HL-60 (cell line): ENCODE results near the gene REL.

ENCODE experiments used
- DNase-seq, 2 experiments: peaks; one replicate each; pipeline ENCODE4 v3.0.0-alpha.2; 2010 to 2020; ENCODE audit warnings: low read depth in 1 of 2, low spot score in 1 of 2
- H3K27ac ChIP-seq: fragments of 250-450 bp; sonication (Bioruptor Pico); replicated peaks from 2 replicates; pipeline ENCODE4 v1.5.1; 2020; ENCODE audit warnings: mild to moderate bottlenecking, moderate library complexity
- H3K27me3 ChIP-seq: fragments of 250-450 bp; sonication (Bioruptor Pico); 2 replicates; pipeline ENCODE4 v1.5.1; 2021; ENCODE audit warnings: mild to moderate bottlenecking, moderate library complexity; ENCODE audit not compliant: insufficient read depth, poor library complexity, severe bottlenecking
- H3K4me3 ChIP-seq: replicated peaks from 2 replicates; pipeline ENCODE4 v1.5.1; 2011; ENCODE audit warnings: mild to moderate bottlenecking, control low read depth, low read length; ENCODE audit not compliant: insufficient read depth
- GABPA ChIP-seq: IDR thresholded peaks from 2 replicates; pipeline ENCODE4 v1.6.1; 2012; ENCODE audit warnings: low read depth
- POLR2AphosphoS5 ChIP-seq: IDR thresholded peaks from 2 replicates; pipeline ENCODE4 v1.6.1; 2012; ENCODE audit warnings: low read depth
- SPI1 ChIP-seq: IDR thresholded peaks from 2 replicates; pipeline ENCODE4 v1.6.1; 2012; ENCODE audit warnings: low read depth, mild to moderate bottlenecking, borderline replicate concordance
- TF ChIP-seq, protein P1 (sequence below): IDR thresholded peaks from one replicate; pipeline ENCODE4 v1.5.1; 2011; ENCODE audit warnings: low read length, control low read depth, inconsistent platforms; ENCODE audit not compliant: insufficient read depth
- TF ChIP-seq, protein P2 (sequence below): IDR thresholded peaks from 2 replicates; pipeline ENCODE4 v1.6.1; 2012; ENCODE audit warnings: low read depth; ENCODE audit not compliant: insufficient replicate concordance

Gene REL

DNA sequence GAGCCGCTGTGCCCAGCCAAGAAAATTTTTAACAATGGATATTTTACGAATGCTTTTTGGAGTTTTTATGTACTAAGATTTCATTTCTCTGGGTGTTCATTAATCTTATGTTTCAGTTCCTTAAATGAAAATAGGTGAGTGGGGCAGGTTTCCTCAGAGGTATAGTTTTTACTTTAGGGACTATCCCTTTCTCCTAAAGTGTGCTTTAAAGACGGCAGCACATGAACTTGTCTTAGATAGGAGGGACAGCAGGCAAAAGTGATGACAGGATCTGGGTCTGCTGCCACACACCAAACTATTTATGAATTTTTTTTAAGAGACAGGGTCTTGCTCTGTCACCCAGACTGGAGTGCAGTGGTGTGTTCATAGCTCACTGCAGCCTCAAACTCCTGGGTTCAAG lies 8.0 kb upstream of the REL start:
- Histone ChIP-seq H3K27ac (no peak overlapping the region), H3K4me3 (no peak overlapping the region), H3K27me3 (no peaks in the 10 kb centered on the region)
- DNase-seq: no peak
- TF ChIP-seq SPI1: no peak
- TF ChIP-seq, protein P1, sequence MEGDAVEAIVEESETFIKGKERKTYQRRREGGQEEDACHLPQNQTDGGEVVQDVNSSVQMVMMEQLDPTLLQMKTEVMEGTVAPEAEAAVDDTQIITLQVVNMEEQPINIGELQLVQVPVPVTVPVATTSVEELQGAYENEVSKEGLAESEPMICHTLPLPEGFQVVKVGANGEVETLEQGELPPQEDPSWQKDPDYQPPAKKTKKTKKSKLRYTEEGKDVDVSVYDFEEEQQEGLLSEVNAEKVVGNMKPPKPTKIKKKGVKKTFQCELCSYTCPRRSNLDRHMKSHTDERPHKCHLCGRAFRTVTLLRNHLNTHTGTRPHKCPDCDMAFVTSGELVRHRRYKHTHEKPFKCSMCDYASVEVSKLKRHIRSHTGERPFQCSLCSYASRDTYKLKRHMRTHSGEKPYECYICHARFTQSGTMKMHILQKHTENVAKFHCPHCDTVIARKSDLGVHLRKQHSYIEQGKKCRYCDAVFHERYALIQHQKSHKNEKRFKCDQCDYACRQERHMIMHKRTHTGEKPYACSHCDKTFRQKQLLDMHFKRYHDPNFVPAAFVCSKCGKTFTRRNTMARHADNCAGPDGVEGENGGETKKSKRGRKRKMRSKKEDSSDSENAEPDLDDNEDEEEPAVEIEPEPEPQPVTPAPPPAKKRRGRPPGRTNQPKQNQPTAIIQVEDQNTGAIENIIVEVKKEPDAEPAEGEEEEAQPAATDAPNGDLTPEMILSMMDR: no peak
- TF ChIP-seq, protein P2, sequence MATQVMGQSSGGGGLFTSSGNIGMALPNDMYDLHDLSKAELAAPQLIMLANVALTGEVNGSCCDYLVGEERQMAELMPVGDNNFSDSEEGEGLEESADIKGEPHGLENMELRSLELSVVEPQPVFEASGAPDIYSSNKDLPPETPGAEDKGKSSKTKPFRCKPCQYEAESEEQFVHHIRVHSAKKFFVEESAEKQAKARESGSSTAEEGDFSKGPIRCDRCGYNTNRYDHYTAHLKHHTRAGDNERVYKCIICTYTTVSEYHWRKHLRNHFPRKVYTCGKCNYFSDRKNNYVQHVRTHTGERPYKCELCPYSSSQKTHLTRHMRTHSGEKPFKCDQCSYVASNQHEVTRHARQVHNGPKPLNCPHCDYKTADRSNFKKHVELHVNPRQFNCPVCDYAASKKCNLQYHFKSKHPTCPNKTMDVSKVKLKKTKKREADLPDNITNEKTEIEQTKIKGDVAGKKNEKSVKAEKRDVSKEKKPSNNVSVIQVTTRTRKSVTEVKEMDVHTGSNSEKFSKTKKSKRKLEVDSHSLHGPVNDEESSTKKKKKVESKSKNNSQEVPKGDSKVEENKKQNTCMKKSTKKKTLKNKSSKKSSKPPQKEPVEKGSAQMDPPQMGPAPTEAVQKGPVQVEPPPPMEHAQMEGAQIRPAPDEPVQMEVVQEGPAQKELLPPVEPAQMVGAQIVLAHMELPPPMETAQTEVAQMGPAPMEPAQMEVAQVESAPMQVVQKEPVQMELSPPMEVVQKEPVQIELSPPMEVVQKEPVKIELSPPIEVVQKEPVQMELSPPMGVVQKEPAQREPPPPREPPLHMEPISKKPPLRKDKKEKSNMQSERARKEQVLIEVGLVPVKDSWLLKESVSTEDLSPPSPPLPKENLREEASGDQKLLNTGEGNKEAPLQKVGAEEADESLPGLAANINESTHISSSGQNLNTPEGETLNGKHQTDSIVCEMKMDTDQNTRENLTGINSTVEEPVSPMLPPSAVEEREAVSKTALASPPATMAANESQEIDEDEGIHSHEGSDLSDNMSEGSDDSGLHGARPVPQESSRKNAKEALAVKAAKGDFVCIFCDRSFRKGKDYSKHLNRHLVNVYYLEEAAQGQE: no peak
- TF ChIP-seq POLR2AphosphoS5: no peak
- TF ChIP-seq GABPA: no peak

DNA sequence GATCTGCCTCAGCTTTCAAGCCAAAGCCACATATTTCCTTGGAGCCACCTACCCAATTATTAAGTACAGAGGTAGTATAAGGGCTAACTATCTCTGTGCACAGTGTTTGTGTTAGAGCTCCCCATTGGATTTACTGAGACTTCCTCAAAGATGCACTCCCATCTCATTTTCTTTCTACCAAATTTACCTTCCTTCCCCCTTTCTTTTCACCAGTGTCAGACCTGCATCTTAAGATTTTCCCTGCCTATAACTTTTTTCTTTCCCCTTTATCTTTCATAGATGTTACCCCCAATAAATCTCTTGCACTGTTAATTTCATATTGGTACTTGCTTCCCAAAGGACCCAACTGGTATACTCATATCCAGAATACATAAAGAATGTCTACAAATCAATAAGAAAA lies 5.9 kb upstream of the REL start:
- no peaks in the 10 kb centered on the region for H3K27me3 ChIP-seq
- H3K4me3 ChIP-seq: no peak overlapping the region
- DNase-seq: no peak
- H3K27ac ChIP-seq: no peak overlapping the region
- TF ChIP-seq, protein P1: no peak
- TF ChIP-seq GABPA (no peak), POLR2AphosphoS5 (no peak), SPI1 (no peak)
- TF ChIP-seq, protein P2: no peak

DNA sequence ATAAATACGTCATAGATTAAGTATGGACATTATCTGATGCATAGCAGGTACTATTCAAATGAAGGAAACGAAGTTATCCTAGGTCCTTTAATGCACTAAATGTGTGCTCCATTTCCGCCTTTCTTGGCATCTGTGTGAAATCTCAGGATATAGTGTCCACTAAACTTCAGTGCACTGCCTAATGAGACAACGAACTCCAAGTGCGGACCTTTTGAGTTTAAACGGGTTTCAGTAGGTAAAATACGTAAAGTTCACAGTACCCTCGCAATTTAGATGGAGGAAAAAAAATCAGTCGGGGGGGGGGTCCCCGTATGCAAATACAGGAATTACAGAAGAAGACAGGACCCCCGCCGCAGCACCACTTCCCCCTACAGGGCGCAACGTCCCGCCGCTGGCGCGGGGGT lies 729 bp upstream of the REL start:
- H3K4me3 ChIP-seq: peak overlapping the region; percentile 95
- H3K27ac ChIP-seq: peak overlapping the region; percentile 94
- TF ChIP-seq SPI1 (peak; percentile 65; the same call in 1 of the 2 replicates), GABPA (no peak)
- peak in 1 of 2 experiments; percentile 69 for DNase-seq
- H3K27me3 ChIP-seq: no peaks in the 10 kb centered on the region

DNA sequence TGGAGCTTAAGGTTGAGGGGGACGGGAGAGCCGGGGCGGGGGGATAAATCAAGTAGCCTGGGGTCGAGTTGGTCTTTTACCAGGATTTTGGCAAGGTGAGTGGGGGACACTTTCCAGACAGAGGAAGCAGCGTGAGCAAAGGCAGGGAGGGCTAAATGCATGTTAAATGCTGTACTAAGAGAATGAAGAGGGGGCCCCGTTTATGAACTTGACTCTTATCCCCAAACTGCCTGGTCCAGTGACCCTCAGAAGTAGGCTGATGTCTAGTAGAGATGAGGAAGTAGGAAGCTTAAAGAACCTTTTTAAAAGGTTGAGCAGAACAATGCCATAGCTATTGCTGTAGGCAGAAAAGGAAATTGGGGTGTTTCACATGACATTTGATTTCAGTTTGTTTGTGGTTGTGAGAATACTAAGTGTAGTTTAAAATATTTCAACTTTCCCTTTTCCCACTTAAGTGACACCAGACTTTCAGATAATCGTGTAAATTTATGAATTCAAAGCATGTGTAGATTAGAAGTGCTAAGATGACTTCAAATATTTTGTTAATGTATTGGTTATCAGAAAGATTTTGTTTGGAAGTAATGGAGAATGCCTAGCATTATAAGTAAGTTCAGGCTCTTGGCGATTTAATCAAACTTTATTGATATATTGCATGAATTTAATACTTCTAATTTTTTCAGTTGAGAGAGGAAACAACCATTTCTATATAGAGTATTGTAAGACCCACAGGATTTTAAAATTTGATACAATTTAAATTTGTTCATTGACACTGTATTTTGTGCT lies 1.8 kb downstream of the REL start:
- DNase-seq: peak in 1 of 2 experiments; percentile 38

More for the DNA sequence above, 1.8 kb downstream of the REL start:
- H3K4me3 ChIP-seq: peak overlapping the region; percentile 95
- TF ChIP-seq, protein P2: no peak
- TF ChIP-seq SPI1 (no peak), GABPA (no peak), POLR2AphosphoS5 (no peak)
- TF ChIP-seq, protein P1: no peak
- H3K27ac ChIP-seq: peak overlapping the region; percentile 94
- no peaks in the 10 kb centered on the region for H3K27me3 ChIP-seq
